ENCODE data around the gene FBH1.
"Not testable (repeated sequence)": the region's sequence is repeated elsewhere in the genome, so short reads cannot be mapped to it uniquely, and the experiment has no call there.

DNA sequence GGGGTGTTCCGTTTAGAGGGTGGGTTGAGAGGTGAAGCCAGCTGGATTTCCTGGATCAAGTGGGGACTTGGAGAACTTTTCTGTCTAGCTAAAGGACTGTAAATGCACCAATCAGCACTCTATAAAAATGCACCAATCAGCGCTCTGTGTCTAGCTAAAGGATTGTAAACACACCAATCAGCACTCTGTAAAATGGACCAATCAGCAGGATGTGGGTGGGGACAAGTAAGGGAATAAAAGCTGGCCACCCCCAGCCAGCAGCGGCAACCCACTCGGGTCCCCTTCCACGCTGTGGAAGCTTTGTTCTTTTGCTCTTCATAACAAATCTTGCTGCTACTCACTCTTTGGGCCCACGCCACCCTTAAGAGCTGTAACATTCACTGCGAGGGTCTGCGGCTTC, 21.7 kb upstream of the FBH1 start:
- TF ChIP-seq EZH2 (IDR thresholded peaks at IDR 0.05; ENCODE audit: borderline replicate concordance, insufficient read depth, low read length, poor library complexity, severe bottlenecking): not testable (repeated sequence)
- TF ChIP-seq, protein P1, sequence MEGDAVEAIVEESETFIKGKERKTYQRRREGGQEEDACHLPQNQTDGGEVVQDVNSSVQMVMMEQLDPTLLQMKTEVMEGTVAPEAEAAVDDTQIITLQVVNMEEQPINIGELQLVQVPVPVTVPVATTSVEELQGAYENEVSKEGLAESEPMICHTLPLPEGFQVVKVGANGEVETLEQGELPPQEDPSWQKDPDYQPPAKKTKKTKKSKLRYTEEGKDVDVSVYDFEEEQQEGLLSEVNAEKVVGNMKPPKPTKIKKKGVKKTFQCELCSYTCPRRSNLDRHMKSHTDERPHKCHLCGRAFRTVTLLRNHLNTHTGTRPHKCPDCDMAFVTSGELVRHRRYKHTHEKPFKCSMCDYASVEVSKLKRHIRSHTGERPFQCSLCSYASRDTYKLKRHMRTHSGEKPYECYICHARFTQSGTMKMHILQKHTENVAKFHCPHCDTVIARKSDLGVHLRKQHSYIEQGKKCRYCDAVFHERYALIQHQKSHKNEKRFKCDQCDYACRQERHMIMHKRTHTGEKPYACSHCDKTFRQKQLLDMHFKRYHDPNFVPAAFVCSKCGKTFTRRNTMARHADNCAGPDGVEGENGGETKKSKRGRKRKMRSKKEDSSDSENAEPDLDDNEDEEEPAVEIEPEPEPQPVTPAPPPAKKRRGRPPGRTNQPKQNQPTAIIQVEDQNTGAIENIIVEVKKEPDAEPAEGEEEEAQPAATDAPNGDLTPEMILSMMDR (IDR thresholded peaks at IDR 0.05; ENCODE audit: poor library complexity, severe bottlenecking): not testable (repeated sequence)

Measured in neural cell (in vitro differentiated cells).